CD14-positive monocyte (primary cell): ENCODE results near the gene GJC1. TPM values are rescaled to one million over a fixed set of nuclear protein-coding genes. Genes with fewer than 3 reads are reported as not detected.

ENCODE experiments used
- DNase-seq, 3 donors: peaks; one replicate each; pipeline ENCODE4 v3.0.0-alpha.2; 2011 to 2022
- H2AFZ ChIP-seq: 2 replicates; pipeline ENCODE4 v1.6.0; 2012; ENCODE audit warnings: mild to moderate bottlenecking, low read depth, low read length, inconsistent platforms; ENCODE audit not compliant: insufficient read depth, poor library complexity, severe bottlenecking
- H3K27ac ChIP-seq, 2 donors: 1 replicate in 1 of 2; 2 replicates in 1 of 2; pipeline ENCODE4 v1.5.1; 2012 to 2013; ENCODE audit warnings: low read length in 2 of 2, control low read depth in 1 of 2, inconsistent platforms in 1 of 2, low read depth in 1 of 2, mild to moderate bottlenecking in 1 of 2
- H3K27me3 ChIP-seq, 2 donors: one replicate each; pipeline versions ENCODE4 v1.6.0 to v1.6.1; 2011 to 2013; ENCODE audit warnings: low read length in 2 of 2; ENCODE audit not compliant: control insufficient read depth in 2 of 2, insufficient read depth in 2 of 2
- H3K36me3 ChIP-seq, 2 donors: replicated peaks in 1 of 2; 1 replicate in 1 of 2; 2 replicates in 1 of 2; pipeline versions ENCODE4 v1.5.1 to v1.6.1; 2012 to 2013; ENCODE audit warnings: low read length in 2 of 2, control low read depth in 1 of 2, inconsistent platforms in 1 of 2, mild to moderate bottlenecking in 1 of 2; ENCODE audit not compliant: insufficient read depth in 2 of 2, control insufficient read depth in 1 of 2
- H3K4me1 ChIP-seq, 2 donors: 1 replicate in 1 of 2; 2 replicates in 1 of 2; pipeline versions ENCODE4 v1.5.1 to v1.6.1; 2012 to 2013; ENCODE audit warnings: low read length in 2 of 2, control low read depth in 1 of 2, inconsistent platforms in 1 of 2, mild to moderate bottlenecking in 1 of 2, moderate library complexity in 1 of 2; ENCODE audit not compliant: insufficient read depth in 2 of 2, control insufficient read depth in 1 of 2
- H3K4me2 ChIP-seq: replicated peaks from 2 replicates; pipeline ENCODE3; 2012; ENCODE audit warnings: low read length, moderate library complexity, mild to moderate bottlenecking; ENCODE audit not compliant: poor library complexity, severe bottlenecking; ENCODE audit errors: extremely low read depth
- H3K4me3 ChIP-seq, 3 experiments: fragments of 200-600 bp in 1 of 3; sonication (generic) in 1 of 3; replicated peaks in 1 of 3; 1 replicate in 2 of 3; 2 replicates in 1 of 3; pipeline ENCODE4 v1.5.1; 2011 to 2013; ENCODE audit warnings: low read length in 3 of 3, mild to moderate bottlenecking in 3 of 3, control low read depth in 2 of 3, low read depth in 2 of 3, inconsistent platforms in 1 of 3, moderate library complexity in 1 of 3
- H3K79me2 ChIP-seq: 2 replicates; pipeline ENCODE4 v1.6.0; 2012; ENCODE audit warnings: mild to moderate bottlenecking, control low read depth, inconsistent platforms, low read length, moderate library complexity; ENCODE audit not compliant: insufficient read depth
- H3K9ac ChIP-seq: 2 replicates; pipeline ENCODE4 v1.6.0; 2017; ENCODE audit warnings: low read length, mild to moderate bottlenecking; ENCODE audit not compliant: insufficient read depth, poor library complexity, severe bottlenecking
- H3K9me3 ChIP-seq, 2 donors: replicated peaks in 1 of 2; 1 replicate in 1 of 2; 2 replicates in 1 of 2; pipeline versions ENCODE4 v1.5.1 to v1.6.1; 2012 to 2013; ENCODE audit warnings: low read length in 2 of 2, control low read depth in 1 of 2; ENCODE audit not compliant: control insufficient read depth in 1 of 2, insufficient read depth in 1 of 2
- H4K20me1 ChIP-seq: 2 replicates; pipeline ENCODE4 v1.6.0; 2012; ENCODE audit warnings: mild to moderate bottlenecking, low read length, control low read depth, moderate library complexity; ENCODE audit not compliant: insufficient read depth
- H3K27ac Mint-ChIP-seq, 7 donors: one replicate each; pipeline ENCODE4 v1.8.0; 2020; ENCODE audit warnings: mild to moderate bottlenecking in 7 of 7, mixed read lengths in 7 of 7, moderate library complexity in 6 of 7, inconsistent platforms in 2 of 7
- H3K27me3 Mint-ChIP-seq, 3 donors: one replicate each; pipeline ENCODE4 v1.8.0; 2021 to 2022; ENCODE audit warnings: low read depth in 3 of 3, mild to moderate bottlenecking in 3 of 3, mixed read lengths in 3 of 3, moderate library complexity in 3 of 3, inconsistent platforms in 1 of 3
- H3K36me3 Mint-ChIP-seq, 2 donors: one replicate each; pipeline ENCODE4 v1.8.0; 2020; ENCODE audit warnings: mixed read lengths in 2 of 2, inconsistent platforms in 1 of 2, mild to moderate bottlenecking in 1 of 2
- H3K4me1 Mint-ChIP-seq: one replicate; pipeline ENCODE4 v1.8.0; 2020; ENCODE audit warnings: mild to moderate bottlenecking, mixed read lengths
- H3K4me3 Mint-ChIP-seq, 2 donors: one replicate each; pipeline ENCODE4 v1.8.0; 2020; ENCODE audit warnings: mild to moderate bottlenecking in 2 of 2, mixed read lengths in 2 of 2, moderate library complexity in 1 of 2
- H3K9me3 Mint-ChIP-seq, 7 donors: one replicate each; pipeline ENCODE4 v1.8.0; 2020 to 2022; ENCODE audit warnings: mixed read lengths in 7 of 7, mild to moderate bottlenecking in 6 of 7, moderate library complexity in 6 of 7, inconsistent platforms in 2 of 7
- WGBS: methylation state at CpG from one replicate; pipeline ENCODE4 v1.1.5; 2013; ENCODE audit warnings: missing lambda C conversion rate; ENCODE audit not compliant: insufficient coverage; 5-methylcytosine and 5-hydroxymethylcytosine counted together
- intact Hi-C, 2 donors: fragments of 100-400 bp; cut with micrococcal nuclease; formaldehyde crosslinking; loops; one replicate each; pipeline versions ENCODE4 v1.15.0 to v1.15.1; 2023
- polyA plus RNA-seq, 3 donors: library from polyadenylated mRNA; depleted of rRNA in 1 of 3; unstranded in 2 of 3; stranded (reverse) in 1 of 3; fragments of 300-500 nt in 2 of 3; fragments of >200 nt in 1 of 3; fragmentation: Illumina TruSeq in 2 of 3; gene quantifications; 1 replicate in 2 of 3; 2 replicates in 1 of 3; pipeline ENCODE4 v1.2.3, GENCODE V29; 2012 to 2021
- TF ChIP-seq, protein P1 (sequence below): fragments of 200-600 bp; IDR thresholded peaks from one replicate; pipeline ENCODE4 v1.8.0; 2022; ENCODE audit warnings: antibody characterized with exemption, mild to moderate bottlenecking

Gene GJC1
- polyA plus RNA-seq, 3 donors, result not detected

DNA sequence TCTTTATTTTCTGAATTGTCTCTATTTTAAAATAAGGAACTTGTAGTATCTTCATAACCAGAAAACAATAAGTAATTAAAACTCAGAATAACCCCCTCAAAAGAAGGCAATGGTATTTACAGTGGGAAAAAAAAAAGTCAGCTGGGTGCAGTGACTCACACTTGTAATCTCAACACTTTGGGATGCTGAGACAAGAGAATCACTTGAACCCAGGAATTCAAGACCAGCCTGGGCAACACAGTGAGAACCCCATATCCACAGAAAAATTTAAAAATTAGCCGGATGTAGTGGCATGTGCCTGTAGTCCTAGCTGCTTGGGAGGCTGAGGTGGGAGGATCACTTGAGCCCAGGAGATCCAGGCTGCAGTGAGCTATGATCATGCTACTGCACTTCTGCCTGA, 37.8 kb downstream of the GJC1 start:
- no peaks in the 10 kb centered on the region for H3K27me3 ChIP-seq
- peaks cover 0 to 6% of the 10 kb centered on the region in 2 donors for H3K36me3 Mint-ChIP-seq
- peaks cover 18 to 20% of the 10 kb centered on the region in 2 donors for H3K4me1 ChIP-seq

DNA sequence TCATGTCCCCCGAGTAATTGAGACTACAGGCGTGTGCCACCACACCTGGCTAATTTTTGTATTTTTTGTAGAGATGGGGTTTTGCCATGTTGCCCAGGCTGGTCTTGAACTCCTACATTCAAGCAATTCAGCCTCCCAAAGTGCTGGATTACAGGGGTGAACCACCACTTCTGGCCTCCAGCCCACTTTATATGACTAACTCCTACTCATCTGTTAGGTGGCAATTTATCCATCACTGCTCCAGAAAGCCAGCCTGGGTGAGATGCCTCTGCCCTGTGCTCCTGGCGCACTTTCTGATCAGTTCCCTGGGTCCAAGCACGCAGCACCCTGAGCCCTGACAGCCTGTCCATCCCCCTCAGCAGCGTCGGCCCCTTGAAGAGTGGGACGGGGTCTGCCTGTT, 41.9 kb downstream of the GJC1 start:
- intact Hi-C loops, result no loop called here
- Histone ChIP-seq H3K9me3 (no peaks in the 10 kb centered on the region), H3K4me1 (no peaks in the 10 kb centered on the region), H3K27ac (no peak overlapping the region), H4K20me1 (no peaks in the 10 kb centered on the region), H2AFZ (no peak overlapping the region), H3K4me3 (no peak overlapping the region), H3K27me3 (no peaks in the 10 kb centered on the region), H3K79me2 (no peaks in the 10 kb centered on the region), H3K4me2 (no peak overlapping the region), H3K36me3 (no peaks in the 10 kb centered on the region), H3K9ac (no peak overlapping the region)
- H3K4me3 Mint-ChIP-seq, result peak overlapping the region in 1 of 2 donors; percentile 35
- TF ChIP-seq, protein P1, sequence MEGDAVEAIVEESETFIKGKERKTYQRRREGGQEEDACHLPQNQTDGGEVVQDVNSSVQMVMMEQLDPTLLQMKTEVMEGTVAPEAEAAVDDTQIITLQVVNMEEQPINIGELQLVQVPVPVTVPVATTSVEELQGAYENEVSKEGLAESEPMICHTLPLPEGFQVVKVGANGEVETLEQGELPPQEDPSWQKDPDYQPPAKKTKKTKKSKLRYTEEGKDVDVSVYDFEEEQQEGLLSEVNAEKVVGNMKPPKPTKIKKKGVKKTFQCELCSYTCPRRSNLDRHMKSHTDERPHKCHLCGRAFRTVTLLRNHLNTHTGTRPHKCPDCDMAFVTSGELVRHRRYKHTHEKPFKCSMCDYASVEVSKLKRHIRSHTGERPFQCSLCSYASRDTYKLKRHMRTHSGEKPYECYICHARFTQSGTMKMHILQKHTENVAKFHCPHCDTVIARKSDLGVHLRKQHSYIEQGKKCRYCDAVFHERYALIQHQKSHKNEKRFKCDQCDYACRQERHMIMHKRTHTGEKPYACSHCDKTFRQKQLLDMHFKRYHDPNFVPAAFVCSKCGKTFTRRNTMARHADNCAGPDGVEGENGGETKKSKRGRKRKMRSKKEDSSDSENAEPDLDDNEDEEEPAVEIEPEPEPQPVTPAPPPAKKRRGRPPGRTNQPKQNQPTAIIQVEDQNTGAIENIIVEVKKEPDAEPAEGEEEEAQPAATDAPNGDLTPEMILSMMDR, result no peak
- 100% methylated on average over 2 of the region's 7 CpGs for WGBS
- H3K36me3 Mint-ChIP-seq, result no peaks in the 10 kb centered on the region
- peaks cover 4 to 28% (median 8%) of the 10 kb centered on the region in 3 donors for H3K27me3 Mint-ChIP-seq
- peak overlapping the region in 1 of 7 donors; percentile 25 for H3K27ac Mint-ChIP-seq
- no peaks in the 10 kb centered on the region for H3K9me3 Mint-ChIP-seq
- H3K4me1 Mint-ChIP-seq, result no peaks in the 10 kb centered on the region
- no peak for DNase-seq

More for the DNA sequence above, 37.8 kb downstream of the GJC1 start:
- no peak overlapping the region for H3K4me3 ChIP-seq
- H2AFZ ChIP-seq, result no peak overlapping the region
- no peaks in the 10 kb centered on the region for H3K36me3 ChIP-seq
- TF ChIP-seq, protein P1, result no peak
- Mint-ChIP-seq H3K4me1 (peaks cover 23% of the 10 kb centered on the region), H3K27ac (no peak overlapping the region), H3K4me3 (no peak overlapping the region), H3K27me3 (peaks cover 0 to 13% (median 4%) of the 10 kb centered on the region in 3 donors), H3K9me3 (no peaks in the 10 kb centered on the region)
- WGBS, result no CpG with 5 or more reads among the region's 1 CpG
- H3K79me2 ChIP-seq, result no peaks in the 10 kb centered on the region
- DNase-seq, result peak in 1 of 3 donors; percentile 7
- H3K4me2 ChIP-seq, result no peak overlapping the region
- no peak overlapping the region for H3K9ac ChIP-seq
- H3K9me3 ChIP-seq, result no peaks in the 10 kb centered on the region
- no peaks in the 10 kb centered on the region for H4K20me1 ChIP-seq
- intact Hi-C loops, result no loop called here
- no peak overlapping the region for H3K27ac ChIP-seq
